Motor neuron (in vitro differentiated cells): Measurements from ENCODE around the gene CDYL. TPM values are rescaled to one million over a fixed set of nuclear protein-coding genes. Genes with fewer than 3 reads are reported as not detected.

Source experiments
- ATAC-seq, 8 experiments: fragments of 200-7000 bp; cut with Tn5 transposase; replicated peaks in 6 of 8; 2 replicates each; pipeline ENCODE4 v1.8.0; 2021; ENCODE audit warnings: mild to moderate bottlenecking in 8 of 8, moderate library complexity in 8 of 8
- H3K27ac ChIP-seq, 2 donors: fragments of 250-450 bp; sonication (Bioruptor Pico); 2 replicates each; pipeline ENCODE4 v1.9.0; 2021; ENCODE audit warnings: antibody characterized with exemption in 2 of 2, mild to moderate bottlenecking in 2 of 2, moderate library complexity in 1 of 2
- H3K4me1 ChIP-seq, 2 donors: fragments of 250-450 bp; sonication (Bioruptor Pico); replicated peaks in 1 of 2; 2 replicates each; pipeline ENCODE4 v1.6.1; 2021; ENCODE audit warnings: antibody characterized with exemption in 2 of 2, mild to moderate bottlenecking in 2 of 2, moderate library complexity in 1 of 2
- H3K4me3 ChIP-seq, 5 donors: fragments of 250-450 bp; sonication (Bioruptor Pico); 2 replicates each; pipeline ENCODE4 v1.9.0; 2021; ENCODE audit warnings: antibody characterized with exemption in 5 of 5, mild to moderate bottlenecking in 5 of 5, moderate library complexity in 4 of 5
- WGBS, 10 experiments: fragments of 450-650 bp; shearing (Covaris generic); methylation state at CpG; one replicate each; pipeline ENCODE4 v1.0.0; 2022; 5-methylcytosine and 5-hydroxymethylcytosine counted together
- in situ Hi-C, 9 experiments: fragments of 400-800 bp; cut with MboI; loops; one replicate each; pipeline ENCODE4 v1.15.0; 2021; ENCODE audit warnings: low sequenced_read_pairs in 9 of 9, low pct_unique_long_range_greater_than_20kb in 2 of 9; ENCODE audit not compliant: unreplicated experiment in 9 of 9
- total RNA-seq, 8 experiments: library from RNA; unstranded; fragments of 300-600 nt; gene quantifications; 2 replicates each; pipeline versions ENCODE4 v1.2.3 to v1.2.4, GENCODE V29; 2022

CDYL gene
- total RNA-seq, 8 experiments from 2014 or later, result 30.4 to 103 (median 62.0) TPM

DNA sequence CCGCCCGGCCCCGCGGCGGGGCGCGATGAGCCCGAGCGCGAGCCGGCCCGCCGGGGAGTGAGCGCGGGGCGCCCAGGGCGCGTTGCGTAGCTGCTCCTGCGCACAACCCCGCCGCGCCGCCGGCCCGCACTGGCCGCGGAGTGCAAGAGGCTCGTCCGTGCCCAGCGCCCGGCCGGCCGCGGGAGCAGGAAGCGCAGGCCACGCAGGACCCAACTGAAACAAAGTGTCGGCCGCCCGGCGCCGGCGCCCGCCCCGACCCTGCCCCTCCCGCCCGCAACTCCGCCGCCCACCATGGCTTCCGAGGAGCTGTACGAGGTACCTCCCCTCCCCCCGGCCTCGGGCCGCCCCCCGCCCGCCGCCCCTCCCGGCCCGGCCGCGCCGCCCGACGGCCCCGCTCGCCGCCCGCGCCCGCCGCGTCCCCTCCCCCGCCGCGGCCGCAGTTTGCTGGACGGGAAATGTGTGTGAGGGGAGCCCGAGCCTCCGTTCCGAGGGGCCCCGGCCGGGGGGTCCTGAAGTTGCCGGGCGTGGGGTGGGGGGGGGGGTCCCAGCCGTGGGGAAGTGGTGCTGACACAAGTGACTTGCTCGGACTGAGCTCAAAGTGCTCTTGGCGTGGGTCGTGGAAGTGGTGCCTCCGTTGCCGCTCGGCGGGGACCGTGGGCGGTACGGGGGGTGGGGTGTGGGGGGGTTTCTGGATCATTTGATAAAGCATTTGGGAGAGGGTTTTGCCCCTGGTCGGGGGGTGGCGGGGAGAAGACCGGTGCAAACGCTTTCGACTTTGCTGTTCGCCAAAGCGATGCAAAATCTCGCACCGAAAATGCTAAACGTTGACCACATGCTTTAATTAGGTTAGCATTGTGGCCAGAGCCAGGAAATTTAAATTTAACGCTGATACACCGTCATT is 539 bp downstream of the CDYL start:
- in situ Hi-C loops, result no loop called here
- H3K4me1 ChIP-seq, result no peaks in the 10 kb centered on the region
- peak; percentile 24 to 71 (median 50) for ATAC-seq
- peak overlapping the region; percentile 71 to 93 (median 79) for H3K4me3 ChIP-seq
- WGBS, 10 experiments, result 0 to 2% (median 0%) methylated on average over 2 to 11 of the region's 107 CpGs; no CpG with 5 or more reads in 6 of the 10 experiments
- H3K27ac ChIP-seq, result peak overlapping the region; percentile 72 to 93

DNA sequence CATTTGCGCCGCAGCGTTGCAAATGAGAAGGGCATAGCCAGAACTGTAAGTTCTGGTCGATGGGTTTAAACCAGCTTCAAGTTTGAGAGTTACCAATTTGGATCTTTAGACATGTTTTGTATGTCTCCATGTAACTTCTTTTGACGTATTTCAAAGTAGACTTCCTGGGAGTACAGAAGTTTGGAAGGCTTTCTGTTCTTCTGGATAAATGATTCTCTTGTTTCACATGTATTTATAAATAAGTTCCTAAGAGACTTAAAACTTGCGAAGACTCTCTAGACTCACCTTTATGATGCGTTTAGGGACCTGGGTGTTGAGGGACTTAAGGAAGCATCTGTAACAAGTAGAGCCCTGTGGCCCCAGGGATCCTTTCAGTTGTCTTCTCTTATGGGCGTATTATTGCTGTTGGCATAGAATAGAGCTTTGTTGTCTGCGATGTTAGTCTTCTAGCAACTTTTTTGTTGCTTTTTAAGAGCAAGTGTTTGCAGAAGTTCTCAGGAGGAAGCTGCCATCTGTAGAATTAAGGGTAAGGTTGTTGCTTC is 1.3 kb downstream of the CDYL start:
- 0 to 28% (median 6%) methylated on average over 1 to 8 of the region's 9 CpGs for WGBS, 10 experiments
- H3K27ac ChIP-seq, result no peak overlapping the region
- no peaks in the 10 kb centered on the region for H3K4me1 ChIP-seq
- peak overlapping the region; percentile 71 to 93 (median 79) for H3K4me3 ChIP-seq
- ATAC-seq, result no peak
- in situ Hi-C loops, result no loop called here

DNA sequence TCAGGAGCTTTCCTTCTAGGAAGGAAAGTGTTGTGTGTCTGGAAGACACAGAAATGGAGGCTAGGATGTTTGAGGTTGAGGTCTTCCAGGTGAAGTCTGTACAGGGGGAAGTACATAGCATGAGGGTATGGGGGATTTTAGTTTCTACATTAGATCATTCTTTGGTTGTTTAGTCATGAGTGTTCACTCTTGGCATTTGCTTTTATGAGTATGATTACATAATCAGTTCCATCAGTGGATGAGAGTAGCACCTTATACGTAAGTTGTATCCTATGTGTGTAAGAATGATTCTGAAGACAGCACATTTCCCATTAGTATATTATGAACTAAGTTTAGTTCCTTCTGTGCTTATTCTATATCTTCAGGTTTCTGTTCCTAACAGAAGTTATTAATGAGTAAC is 1.9 kb downstream of the CDYL start:
- Histone ChIP-seq H3K4me1 (no peaks in the 10 kb centered on the region), H3K27ac (no peak overlapping the region), H3K4me3 (peak overlapping the region in 3 of 5 donors; percentile 73 to 90 (median 79))
- 80 to 100% (median 100%) methylated on average over 1 of the region's 1 CpG for WGBS, 10 experiments
- ATAC-seq, result no peak
- in situ Hi-C loops, result no loop called here

DNA sequence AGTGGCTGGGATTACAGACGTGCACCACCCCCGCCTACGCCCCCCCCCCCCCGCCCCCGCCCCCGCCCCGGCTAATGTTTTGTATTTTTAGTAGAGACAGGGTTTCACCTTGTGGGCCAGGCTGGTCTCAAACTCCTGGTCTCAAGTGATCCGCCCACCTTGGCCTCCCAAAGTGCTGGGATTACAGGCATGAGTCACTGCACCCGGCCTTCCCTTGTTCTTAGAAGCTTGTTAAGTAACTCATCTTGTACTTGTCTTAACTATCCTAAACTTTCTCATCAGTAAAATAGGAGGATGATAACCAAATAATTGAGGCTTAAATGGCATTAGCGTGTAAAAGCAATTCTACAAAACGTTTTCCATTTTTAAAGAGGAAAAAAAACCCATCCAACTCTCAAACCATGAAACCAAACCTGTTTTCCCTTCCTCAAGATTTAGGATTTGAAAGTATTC is 4.2 kb downstream of the CDYL start:
- Histone ChIP-seq H3K4me3 (no peak overlapping the region), H3K4me1 (no peaks in the 10 kb centered on the region), H3K27ac (no peak overlapping the region)
- in situ Hi-C loops, result no loop called here
- 17 to 72% (median 45%) methylated on average over 2 to 3 of the region's 11 CpGs; no CpG with 5 or more reads in 2 of the 10 experiments for WGBS, 10 experiments
- no peak for ATAC-seq

DNA sequence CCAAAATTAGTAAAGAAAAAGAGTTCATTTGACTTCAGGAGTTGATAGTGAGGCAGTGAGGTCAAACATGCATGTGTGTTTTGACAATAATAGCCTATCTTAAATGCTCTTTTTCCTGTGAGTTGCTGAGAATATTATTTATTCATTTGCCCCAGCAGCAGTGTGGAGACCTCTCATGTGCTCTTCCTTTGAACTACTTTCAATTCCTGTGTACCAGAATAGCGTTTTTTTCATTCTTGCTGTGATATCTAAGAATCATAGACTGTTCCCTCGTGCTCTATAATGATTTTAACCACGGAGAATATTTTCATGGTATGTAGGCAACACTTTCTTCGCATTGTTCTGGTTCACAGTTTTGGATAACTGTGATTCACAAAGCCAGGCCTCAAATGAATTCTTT is 5.2 kb downstream of the CDYL start:
- no peak overlapping the region for H3K27ac ChIP-seq
- H3K4me1 ChIP-seq, result no peaks in the 10 kb centered on the region
- in situ Hi-C loops, result no loop called here
- H3K4me3 ChIP-seq, result no peak overlapping the region
- no peak for ATAC-seq
- WGBS, 10 experiments, result 78 to 97% (median 87%) methylated on average over 1 to 4 of the region's 4 CpGs; no CpG with 5 or more reads in 1 of the 10 experiments

DNA sequence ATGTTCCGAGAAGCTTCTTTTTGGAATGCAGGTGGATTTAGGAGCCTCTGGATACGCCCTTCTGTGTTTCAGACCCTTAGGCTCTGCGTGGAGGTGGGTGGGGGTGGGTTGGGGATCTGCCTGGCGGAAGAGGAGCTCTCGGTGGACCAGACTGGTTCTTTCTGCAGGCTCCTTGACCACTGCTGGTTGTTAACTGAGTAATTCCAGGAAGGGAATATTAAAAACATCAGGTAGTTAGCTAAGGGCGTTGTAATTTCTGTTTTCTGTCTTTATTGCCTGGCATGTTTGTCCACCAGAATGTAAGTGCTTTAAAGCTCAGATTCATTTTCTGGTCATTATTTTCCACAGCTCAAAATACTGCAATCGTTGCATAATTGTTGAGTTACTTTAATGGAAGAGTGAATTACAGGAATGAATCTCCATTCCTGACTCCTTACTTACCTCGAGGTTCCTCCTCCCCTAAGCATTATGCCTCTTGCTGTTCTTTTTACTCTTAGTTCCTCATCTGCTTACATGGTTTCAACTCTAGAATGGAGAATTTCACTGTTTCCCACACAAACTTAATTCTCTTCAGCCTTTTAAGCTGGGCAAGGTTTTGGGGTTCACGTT is 5.9 kb downstream of the CDYL start:
- peak in 1 of 8 experiments; percentile 9 for ATAC-seq
- WGBS, 10 experiments, result 55 to 100% (median 93%) methylated on average over 1 to 5 of the region's 9 CpGs
- Histone ChIP-seq H3K4me1 (no peaks in the 10 kb centered on the region), H3K27ac (no peak overlapping the region), H3K4me3 (no peak overlapping the region)
- in situ Hi-C loops, result no loop called here

DNA sequence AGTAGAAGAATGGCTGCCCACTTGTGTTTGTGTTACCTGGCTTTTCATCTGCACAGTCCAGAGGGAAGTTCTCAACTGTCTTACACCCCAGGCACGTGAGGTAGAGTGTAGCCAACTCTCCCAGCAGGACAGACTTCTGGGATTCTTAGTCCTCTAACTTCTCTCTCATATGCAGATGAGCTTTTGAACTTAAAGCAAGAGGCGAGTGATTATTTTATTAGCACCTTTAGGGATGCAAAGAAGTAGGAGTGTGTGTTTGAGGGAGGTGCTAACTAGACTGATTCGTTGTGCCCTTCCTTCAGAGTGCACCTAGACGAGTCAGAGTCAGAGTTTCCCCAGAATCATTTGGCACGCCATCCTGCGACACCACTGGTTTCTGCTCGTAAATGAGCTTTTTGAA is 10.8 kb downstream of the CDYL start:
- in situ Hi-C loops, result no loop called here

DNA sequence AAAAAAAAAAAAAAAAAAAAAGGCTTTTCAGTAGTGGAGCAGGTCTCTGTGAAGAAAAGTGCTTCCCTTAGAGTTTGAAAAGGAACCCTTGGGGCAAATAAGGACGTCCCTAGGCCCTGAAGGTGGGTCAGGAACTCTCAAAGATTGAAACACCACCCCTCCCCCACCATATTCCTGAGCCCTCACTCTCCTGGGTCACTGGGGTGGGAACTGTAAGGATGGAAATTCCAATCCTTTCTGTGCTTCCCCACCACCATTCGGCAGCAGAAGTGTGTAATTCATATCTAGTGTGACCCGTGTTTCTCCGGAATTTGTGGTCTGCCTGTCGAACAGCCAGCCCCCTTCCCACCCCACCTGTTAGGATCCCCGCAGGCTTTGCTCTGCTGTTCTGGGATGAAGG is 12.3 kb downstream of the CDYL start:
- WGBS, 10 experiments, result 20 to 100% (median 88%) methylated on average over 1 to 6 of the region's 6 CpGs; no CpG with 5 or more reads in 3 of the 10 experiments
- Histone ChIP-seq H3K4me3 (no peak overlapping the region), H3K27ac (no peak overlapping the region), H3K4me1 (no peaks in the 10 kb centered on the region)
- in situ Hi-C loops, result no loop called here
- no peak for ATAC-seq

More for the DNA sequence above, 10.8 kb downstream of the CDYL start:
- Histone ChIP-seq H3K4me1 (no peaks in the 10 kb centered on the region), H3K4me3 (no peak overlapping the region), H3K27ac (no peak overlapping the region)
- WGBS, 10 experiments, result 33 to 94% (median 77%) methylated on average over 1 to 7 of the region's 7 CpGs; no CpG with 5 or more reads in 2 of the 10 experiments
- peak in 1 of 8 experiments; percentile 43 for ATAC-seq

DNA sequence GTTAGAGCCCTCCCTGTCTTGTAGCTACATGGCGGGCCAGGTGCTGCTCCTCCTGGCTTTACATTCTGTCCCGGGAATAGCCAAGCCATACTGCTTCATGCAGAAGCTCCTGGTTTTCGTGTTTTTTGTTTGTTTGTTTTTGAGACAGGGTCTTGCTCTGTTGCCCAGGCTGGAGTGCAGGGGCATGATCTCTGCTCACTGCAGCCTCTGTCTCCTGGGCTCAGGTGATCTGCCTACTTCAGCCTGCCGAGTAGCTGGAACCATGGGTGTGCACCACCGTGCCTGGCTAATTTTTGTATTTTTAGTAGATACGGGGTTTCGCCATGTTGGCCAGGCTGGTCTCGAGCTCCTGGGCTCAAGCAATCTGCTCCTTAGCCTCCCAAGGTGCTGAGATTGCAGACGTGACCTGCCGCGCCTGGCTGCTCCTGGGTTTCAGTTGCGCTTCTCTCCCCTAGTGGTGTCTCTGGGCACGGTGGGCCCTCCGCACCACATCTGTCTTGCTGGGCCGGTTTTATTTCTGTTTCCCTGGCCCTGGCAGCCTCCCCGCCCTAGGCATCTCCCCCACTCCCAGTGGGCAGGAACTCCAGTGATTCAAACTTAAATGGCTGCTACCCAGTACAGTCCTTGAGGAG is 12.9 kb downstream of the CDYL start:
- Histone ChIP-seq H3K4me3 (no peak overlapping the region), H3K4me1 (no peaks in the 10 kb centered on the region), H3K27ac (no peak overlapping the region)
- WGBS, 10 experiments, result 73 to 100% (median 93%) methylated on average over 2 to 11 of the region's 16 CpGs; no CpG with 5 or more reads in 4 of the 10 experiments
- in situ Hi-C loops, result no loop called here
- no peak for ATAC-seq

DNA sequence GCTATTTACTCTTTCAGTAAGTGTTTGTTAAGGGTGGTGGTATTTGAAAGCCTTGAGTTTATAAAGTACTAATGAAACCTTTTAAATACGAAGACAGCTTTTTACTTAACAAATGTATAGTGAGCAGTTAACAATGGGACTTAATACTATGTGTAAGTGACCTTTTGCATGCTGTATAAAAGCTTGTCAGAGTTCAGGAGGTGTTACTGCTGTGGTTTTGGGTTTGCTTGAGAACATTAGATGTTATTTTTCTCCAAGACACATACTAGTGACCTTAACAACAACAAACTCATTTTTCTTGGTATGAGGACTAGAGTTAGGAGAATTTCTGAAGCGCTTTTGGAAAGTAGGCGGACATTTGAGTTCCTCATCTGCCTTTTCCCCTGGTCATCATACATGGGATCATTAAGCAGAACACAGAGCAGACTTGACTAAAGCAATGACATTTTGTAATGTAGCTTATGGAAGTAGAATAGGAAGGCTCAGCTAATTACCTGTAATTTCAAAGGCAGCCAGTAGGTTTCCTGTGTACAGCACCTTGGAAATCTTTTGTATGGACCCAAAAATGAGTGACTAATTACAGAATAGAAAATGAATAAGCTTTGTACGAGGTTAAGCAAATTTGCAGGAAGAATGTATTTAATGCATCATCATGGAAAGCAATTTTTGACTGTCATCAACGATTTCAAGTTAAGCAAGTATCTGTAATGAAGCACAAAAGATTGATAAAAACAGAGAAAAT is 14.1 kb downstream of the CDYL start:
- H3K27ac ChIP-seq, result no peak overlapping the region
- ATAC-seq, result no peak
- in situ Hi-C loops, result no loop called here
- WGBS, 10 experiments, result 66 to 98% (median 85%) methylated on average over 2 to 5 of the region's 5 CpGs
- H3K4me1 ChIP-seq, result no peaks in the 10 kb centered on the region
- no peak overlapping the region for H3K4me3 ChIP-seq

DNA sequence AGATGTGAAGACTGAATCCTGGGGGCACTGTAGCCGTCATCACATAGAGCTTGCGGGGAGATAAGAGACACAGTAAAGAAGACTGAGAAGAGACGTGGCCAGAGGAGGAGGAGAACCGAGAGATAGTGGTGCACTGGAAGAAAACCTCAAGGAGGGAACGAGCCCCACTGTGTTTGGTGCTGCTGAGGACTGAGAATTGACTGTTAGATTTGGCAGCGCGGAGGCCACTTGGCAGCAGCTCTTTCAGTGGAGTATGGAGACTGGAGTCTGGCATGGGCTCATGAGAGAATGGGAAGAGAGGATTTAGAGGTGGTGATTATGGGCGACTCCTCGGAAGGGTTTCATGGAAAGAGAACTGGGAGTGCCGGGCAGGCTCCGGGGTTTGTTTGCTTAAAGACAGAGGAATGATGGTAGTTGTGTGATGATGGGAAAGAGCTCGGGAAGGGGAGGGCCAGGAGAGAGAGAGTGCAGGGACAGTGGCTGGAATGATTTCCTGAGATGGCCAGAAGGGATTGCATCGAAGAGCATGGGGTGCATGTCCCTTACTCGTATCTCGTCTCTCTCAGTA is 18.0 kb downstream of the CDYL start:
- Histone ChIP-seq H3K27ac (no peak overlapping the region), H3K4me1 (no peaks in the 10 kb centered on the region), H3K4me3 (no peak overlapping the region)
- ATAC-seq, result peak in 1 of 8 experiments; percentile 76
- 30 to 87% (median 60%) methylated on average over 2 to 10 of the region's 15 CpGs for WGBS, 10 experiments
- in situ Hi-C loops, result no loop called here

DNA sequence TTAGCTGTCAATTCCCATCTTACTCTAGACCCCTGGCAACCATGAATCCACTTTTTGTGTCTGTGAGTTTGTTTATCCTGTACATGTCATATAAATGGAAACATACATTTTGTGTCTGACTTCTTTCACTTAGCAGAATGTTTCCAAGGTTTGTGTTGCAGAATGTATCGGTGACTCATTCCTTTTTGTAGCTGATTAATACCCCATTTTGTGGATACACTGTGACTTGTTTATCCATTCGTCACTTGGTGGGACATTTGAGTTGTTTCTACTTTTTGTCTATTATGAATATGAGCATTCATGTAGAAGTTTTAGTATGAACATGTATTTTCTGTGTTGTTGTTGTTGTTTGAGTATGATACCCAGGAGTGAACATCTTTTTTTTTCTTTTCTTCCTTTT is 21.4 kb downstream of the CDYL start:
- in situ Hi-C loops, result no loop called here

More for the DNA sequence above, 21.4 kb downstream of the CDYL start:
- WGBS, 10 experiments, result 83 to 100% (median 93%) methylated on average over 1 to 2 of the region's 2 CpGs; no CpG with 5 or more reads in 2 of the 10 experiments
- peak in 4 of 8 experiments; percentile 10 to 69 (median 26) for ATAC-seq
- Histone ChIP-seq H3K27ac (no peak overlapping the region), H3K4me1 (no peaks in the 10 kb centered on the region), H3K4me3 (no peak overlapping the region)
